HL-60 (cell line): ENCODE measurements around the gene GAREM1.

ENCODE experiments used
- CTCF ChIP-seq: IDR thresholded peaks from one replicate; pipeline ENCODE4 v1.5.1; 2011; ENCODE audit warnings: low read length, control low read depth, inconsistent platforms; ENCODE audit not compliant: insufficient read depth
- POLR2AphosphoS5 ChIP-seq: IDR thresholded peaks from 2 replicates; pipeline ENCODE4 v1.6.1; 2012; ENCODE audit warnings: low read depth

GRCh38 chr18:32425466-32425865, 45.2 kb downstream of the GAREM1 start:
- TF ChIP-seq CTCF (no peak), POLR2AphosphoS5 (no peak)
